GM23338 (cell line): ENCODE measurements around the gene NCF2.

Source experiments
- JUNB ChIP-seq: IDR thresholded peaks from one replicate; pipeline ENCODE4 v1.6.1; 2016; ENCODE audit warnings: antibody characterized with exemption; ENCODE audit not compliant: unreplicated experiment
- TF ChIP-seq, protein P1 (sequence below), 2 experiments: fragments of 200-600 bp in 1 of 2; sonication (generic) in 1 of 2; conservative IDR thresholded peaks; 2 replicates each; pipeline versions ENCODE4 v1.5.1 to v1.6.1; 2016 to 2017; ENCODE audit warnings: antibody characterized with exemption in 2 of 2, low read depth in 2 of 2, mild to moderate bottlenecking in 2 of 2, moderate library complexity in 1 of 2

DNA sequence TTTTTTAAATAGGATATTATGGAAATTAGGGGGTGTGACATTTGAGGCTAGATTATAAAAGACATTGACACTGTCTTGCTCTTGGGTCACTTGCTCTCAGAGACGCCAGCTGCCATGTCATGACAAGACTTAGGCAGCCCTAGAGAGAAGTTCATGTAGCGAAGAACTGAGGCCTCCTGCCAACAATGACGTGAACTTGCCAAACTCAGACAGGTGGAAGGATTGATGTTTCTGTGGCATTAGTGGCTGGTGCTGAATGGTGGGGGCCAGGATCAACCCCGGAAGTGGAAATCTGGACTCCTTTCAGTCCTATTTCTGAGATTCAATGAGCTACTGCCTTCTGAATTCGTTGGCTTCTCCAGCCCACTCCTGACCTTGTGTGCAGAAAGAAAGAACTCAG lies 14.7 kb downstream of the NCF2 start:
- TF ChIP-seq JUNB: no peak
- TF ChIP-seq, protein P1, sequence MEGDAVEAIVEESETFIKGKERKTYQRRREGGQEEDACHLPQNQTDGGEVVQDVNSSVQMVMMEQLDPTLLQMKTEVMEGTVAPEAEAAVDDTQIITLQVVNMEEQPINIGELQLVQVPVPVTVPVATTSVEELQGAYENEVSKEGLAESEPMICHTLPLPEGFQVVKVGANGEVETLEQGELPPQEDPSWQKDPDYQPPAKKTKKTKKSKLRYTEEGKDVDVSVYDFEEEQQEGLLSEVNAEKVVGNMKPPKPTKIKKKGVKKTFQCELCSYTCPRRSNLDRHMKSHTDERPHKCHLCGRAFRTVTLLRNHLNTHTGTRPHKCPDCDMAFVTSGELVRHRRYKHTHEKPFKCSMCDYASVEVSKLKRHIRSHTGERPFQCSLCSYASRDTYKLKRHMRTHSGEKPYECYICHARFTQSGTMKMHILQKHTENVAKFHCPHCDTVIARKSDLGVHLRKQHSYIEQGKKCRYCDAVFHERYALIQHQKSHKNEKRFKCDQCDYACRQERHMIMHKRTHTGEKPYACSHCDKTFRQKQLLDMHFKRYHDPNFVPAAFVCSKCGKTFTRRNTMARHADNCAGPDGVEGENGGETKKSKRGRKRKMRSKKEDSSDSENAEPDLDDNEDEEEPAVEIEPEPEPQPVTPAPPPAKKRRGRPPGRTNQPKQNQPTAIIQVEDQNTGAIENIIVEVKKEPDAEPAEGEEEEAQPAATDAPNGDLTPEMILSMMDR (conservative IDR thresholded peaks at IDR 0.05; ENCODE audit: low read depth in 2 of 2): no peak
